ENCODE measurements around the gene SGCD.

SGCD gene

GRCh38 chr5:156326718-156327259, at the start of gene SGCD:
TSS of gene SGCD (plus strand) at chr5:156327164.
- DNase-seq (ENCODE audit: low read depth in 4 of 4, low spot score in 1 of 4), result no peak

- no peak for DNase-seq (ENCODE audit: low read depth in 4 of 4, low spot score in 1 of 4)
Observed at GRCh38 chr5:156277290-156277689, 49.7 kb upstream of the SGCD start.

GRCh38 chr5:156295431-156295830, 31.5 kb upstream of the SGCD start:
- no peak for DNase-seq (ENCODE audit: low read depth in 4 of 4, low spot score in 1 of 4)

GRCh38 chr5:156310115-156310514, 16.8 kb upstream of the SGCD start:
- no peak for DNase-seq (ENCODE audit: low read depth in 4 of 4, low spot score in 1 of 4)

GRCh38 chr5:156312897-156313694, 13.9 kb upstream of the SGCD start:
- DNase-seq (ENCODE audit: low read depth in 4 of 4, low spot score in 1 of 4), result no peak

- no peak for DNase-seq (ENCODE audit: low read depth in 4 of 4, low spot score in 1 of 4)
Observed at GRCh38 chr5:156314416-156314815, 12.5 kb upstream of the SGCD start.

GRCh38 chr5:156322666-156323065, 4.3 kb upstream of the SGCD start:
- DNase-seq (ENCODE audit: low read depth in 4 of 4, low spot score in 1 of 4), result no peak

GRCh38 chr5:156327296-156327695, 332 bp downstream of the SGCD start:
- DNase-seq (ENCODE audit: low read depth in 4 of 4, low spot score in 1 of 4), result no peak

- DNase-seq (ENCODE audit: low read depth in 4 of 4, low spot score in 1 of 4), result no peak
Observed at GRCh38 chr5:156328161-156328560, 1.2 kb downstream of the SGCD start.

- DNase-seq (ENCODE audit: low read depth in 4 of 4, low spot score in 1 of 4), result no peak
Observed at GRCh38 chr5:156328766-156329165, 1.8 kb downstream of the SGCD start.

- no peak for DNase-seq (ENCODE audit: low read depth in 4 of 4, low spot score in 1 of 4)
Observed at GRCh38 chr5:156329171-156329611, 2.2 kb downstream of the SGCD start.

GRCh38 chr5:156330141-156330870, 3.3 kb downstream of the SGCD start:
- no peak for DNase-seq (ENCODE audit: low read depth in 4 of 4, low spot score in 1 of 4)

GRCh38 chr5:156331181-156331580, 4.2 kb downstream of the SGCD start:
- DNase-seq (ENCODE audit: low read depth in 4 of 4, low spot score in 1 of 4), result no peak

- no peak for DNase-seq (ENCODE audit: low read depth in 4 of 4, low spot score in 1 of 4)
Observed at GRCh38 chr5:156331845-156332244, 4.9 kb downstream of the SGCD start.

GRCh38 chr5:156332245-156332644, 5.3 kb downstream of the SGCD start:
- DNase-seq (ENCODE audit: low read depth in 4 of 4, low spot score in 1 of 4), result no peak

GRCh38 chr5:156339139-156339841, 12.3 kb downstream of the SGCD start:
- DNase-seq (ENCODE audit: low read depth in 4 of 4, low spot score in 1 of 4), result no peak

- no peak for DNase-seq (ENCODE audit: low read depth in 4 of 4, low spot score in 1 of 4)
Observed at GRCh38 chr5:156340893-156341292, 13.9 kb downstream of the SGCD start.

GRCh38 chr5:156350256-156350655, 23.3 kb downstream of the SGCD start:
- no peak for DNase-seq (ENCODE audit: low read depth in 4 of 4, low spot score in 1 of 4)

GRCh38 chr5:156351423-156351822, 24.5 kb downstream of the SGCD start:
- DNase-seq (ENCODE audit: low read depth in 4 of 4, low spot score in 1 of 4), result no peak

GRCh38 chr5:156354571-156354970, 27.6 kb downstream of the SGCD start:
- no peak for DNase-seq (ENCODE audit: low read depth in 4 of 4, low spot score in 1 of 4)

- DNase-seq (ENCODE audit: low read depth in 4 of 4, low spot score in 1 of 4), result no peak
Observed at GRCh38 chr5:156356238-156356637, 29.3 kb downstream of the SGCD start.

GRCh38 chr5:156359476-156359875, 32.5 kb downstream of the SGCD start:
- DNase-seq (ENCODE audit: low read depth in 4 of 4, low spot score in 1 of 4), result no peak
